ENCODE results near the gene COL1A2.

Gene COL1A2

GRCh38 chr7:94434042-94434441, 39.3 kb downstream of the COL1A2 start:
- no peak for DNase-seq (ENCODE audit: low read depth in 3 of 3)

DNA sequence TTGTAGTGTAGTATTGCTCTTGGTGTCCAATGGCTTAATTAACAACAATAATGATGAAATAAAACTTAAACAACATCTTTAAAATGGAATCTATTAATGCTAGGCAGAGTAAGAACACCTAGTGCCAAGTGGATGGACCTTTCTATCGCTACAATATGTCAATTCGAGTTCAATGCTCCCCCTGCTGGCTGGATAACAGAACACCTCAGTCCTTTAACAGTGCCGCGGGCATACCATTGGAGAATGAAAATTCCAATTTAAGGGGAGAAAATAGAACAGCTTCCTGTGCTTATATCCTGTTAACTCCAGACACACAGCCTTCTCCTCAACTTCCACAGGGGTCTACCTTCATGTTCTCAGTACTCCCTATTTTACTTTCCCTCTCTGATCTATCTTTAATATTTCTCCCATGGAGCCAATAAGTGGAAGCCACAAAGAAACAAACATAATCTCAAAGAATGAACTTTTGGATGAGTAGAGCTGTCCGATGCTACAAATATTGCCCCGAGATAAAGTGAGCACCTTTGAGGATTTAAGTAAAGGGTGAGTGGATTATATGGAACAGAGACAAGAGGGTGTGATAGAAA, 41.4 kb downstream of the COL1A2 start:
- peak; percentile 12 to 29 (median 15) for DNase-seq (ENCODE audit: low read depth in 3 of 3)

GRCh38 chr7:94436700-94437099, 42.0 kb downstream of the COL1A2 start:
- DNase-seq (ENCODE audit: low read depth in 3 of 3) = no peak

DNA sequence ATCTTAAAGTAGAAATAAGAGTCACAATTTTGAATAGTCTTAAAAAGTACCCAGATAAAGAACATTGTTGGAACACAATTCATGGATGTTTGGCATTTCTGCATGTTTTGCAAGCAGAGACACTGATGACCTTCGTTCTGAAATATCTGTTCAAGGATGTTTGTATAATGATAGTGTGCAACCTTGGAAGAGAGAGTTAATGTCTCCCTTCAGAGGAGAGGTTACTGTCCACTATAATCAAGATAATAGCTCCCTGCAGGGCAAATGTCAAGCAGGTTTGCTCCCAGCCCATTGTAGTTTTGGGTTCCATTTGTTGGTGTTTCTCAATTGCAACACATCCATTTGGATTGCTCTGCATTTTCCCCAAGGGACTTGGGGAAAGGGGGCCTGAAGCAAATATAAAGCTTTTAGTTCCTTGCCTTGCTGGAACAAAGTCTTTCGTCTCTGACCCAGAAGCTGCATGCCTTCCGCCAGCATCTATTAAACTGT, 45.2 kb downstream of the COL1A2 start:
- no peak for DNase-seq (ENCODE audit: low read depth in 3 of 3)

DNA sequence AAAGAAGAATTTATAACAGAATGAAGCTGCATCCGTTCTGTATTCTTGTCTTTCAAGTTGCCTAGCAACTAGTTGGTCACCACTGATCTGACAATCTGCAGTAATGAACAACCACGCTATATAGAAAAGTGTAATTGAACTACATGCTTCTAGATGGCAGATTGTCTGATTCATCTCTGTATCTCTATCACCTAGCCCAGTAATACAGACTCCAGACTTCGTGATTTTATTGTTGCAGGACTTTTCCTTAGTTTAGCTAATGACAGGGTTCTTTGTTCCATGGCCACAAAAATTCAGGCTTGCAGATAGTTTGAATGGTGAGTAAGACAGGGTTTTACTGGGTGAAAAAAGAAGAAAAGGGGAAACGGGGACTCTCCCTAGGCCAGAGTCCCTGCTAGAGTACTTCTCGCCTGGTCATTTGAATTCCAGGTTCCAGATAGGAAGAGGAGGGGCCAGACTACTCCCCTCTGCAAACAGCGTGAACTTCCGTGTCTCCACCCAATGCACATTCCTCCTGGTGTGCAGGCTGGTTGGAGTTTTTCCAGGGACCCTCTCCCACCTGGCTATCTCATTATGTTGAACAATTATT, 45.9 kb downstream of the COL1A2 start:
- no peak for DNase-seq (ENCODE audit: low read depth in 3 of 3)

GRCh38 chr7:94441138-94441537, 46.4 kb downstream of the COL1A2 start:
- no peak for DNase-seq (ENCODE audit: low read depth in 3 of 3)

GRCh38 chr7:94442639-94443038, 47.9 kb downstream of the COL1A2 start:
- no peak for DNase-seq (ENCODE audit: low read depth in 3 of 3)

- no peak for DNase-seq (ENCODE audit: low read depth in 3 of 3)
Measured at GRCh38 chr7:94444813-94445212, 50.1 kb downstream of the COL1A2 start.

DNA sequence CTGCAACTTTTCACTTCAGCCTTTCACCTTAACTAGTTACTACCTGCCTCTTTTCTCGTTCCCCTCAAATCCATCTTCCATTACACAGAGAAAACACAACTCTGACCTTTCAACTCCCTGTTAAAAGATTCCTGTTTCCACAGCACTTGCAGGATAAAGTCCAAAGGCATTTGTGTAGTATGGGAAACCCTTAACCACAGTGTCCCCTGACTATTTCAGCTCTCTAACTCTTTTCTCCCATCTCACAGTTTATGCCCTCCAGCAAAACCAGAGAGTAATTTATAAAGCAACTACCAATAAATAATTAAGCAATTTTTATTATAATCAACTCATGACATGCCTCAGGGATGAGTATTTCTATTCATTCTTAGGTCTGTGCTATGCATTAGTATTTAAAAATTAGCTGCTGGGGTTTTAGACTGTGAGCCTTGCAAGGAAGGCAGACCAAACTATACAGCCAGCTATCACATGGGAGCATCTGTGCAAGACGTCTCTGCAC, 51.0 kb downstream of the COL1A2 start:
- DNase-seq (ENCODE audit: low read depth in 3 of 3) = no peak

- no peak for DNase-seq (ENCODE audit: low read depth in 3 of 3)
Measured at GRCh38 chr7:94446308-94446707, 51.6 kb downstream of the COL1A2 start.

GRCh38 chr7:94449151-94449725, 54.5 kb downstream of the COL1A2 start:
- no peak for DNase-seq (ENCODE audit: low read depth in 3 of 3)

DNA sequence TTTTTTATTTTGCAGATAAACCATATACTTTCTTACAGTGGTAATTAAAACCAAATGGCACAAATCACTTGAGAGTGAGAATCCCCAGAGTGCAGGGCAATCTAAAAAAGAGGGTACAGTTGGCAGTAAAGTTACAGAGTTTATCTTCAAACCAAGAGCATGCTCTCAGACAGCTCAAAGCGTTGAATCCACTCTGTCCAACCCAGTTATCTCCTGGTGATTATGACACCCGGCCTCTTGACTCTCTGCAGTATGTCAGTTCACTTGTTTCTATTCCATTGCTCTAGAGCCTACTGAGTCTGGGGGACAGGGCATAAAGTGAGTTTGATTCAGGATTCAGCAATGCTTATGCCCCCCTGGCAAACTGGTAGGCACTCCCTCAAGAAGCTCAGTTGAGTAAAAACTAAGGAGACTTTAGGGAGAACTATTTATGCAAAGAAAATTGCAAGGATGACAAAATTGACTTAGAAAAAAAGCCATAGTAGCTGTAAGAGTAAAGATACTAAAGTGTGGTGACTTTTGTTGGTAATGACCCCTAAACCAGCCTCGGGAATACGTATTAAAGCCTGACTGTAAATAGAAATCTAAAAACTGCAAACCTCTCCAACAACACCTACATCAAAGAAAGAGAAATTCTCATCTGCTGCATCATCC, 55.5 kb downstream of the COL1A2 start:
- DNase-seq (ENCODE audit: low read depth in 3 of 3) = no peak

GRCh38 chr7:94451187-94451586, 56.5 kb downstream of the COL1A2 start:
- DNase-seq (ENCODE audit: low read depth in 3 of 3) = no peak

- no peak for DNase-seq (ENCODE audit: low read depth in 3 of 3)
Measured at GRCh38 chr7:94452239-94452638, 57.5 kb downstream of the COL1A2 start.

DNA sequence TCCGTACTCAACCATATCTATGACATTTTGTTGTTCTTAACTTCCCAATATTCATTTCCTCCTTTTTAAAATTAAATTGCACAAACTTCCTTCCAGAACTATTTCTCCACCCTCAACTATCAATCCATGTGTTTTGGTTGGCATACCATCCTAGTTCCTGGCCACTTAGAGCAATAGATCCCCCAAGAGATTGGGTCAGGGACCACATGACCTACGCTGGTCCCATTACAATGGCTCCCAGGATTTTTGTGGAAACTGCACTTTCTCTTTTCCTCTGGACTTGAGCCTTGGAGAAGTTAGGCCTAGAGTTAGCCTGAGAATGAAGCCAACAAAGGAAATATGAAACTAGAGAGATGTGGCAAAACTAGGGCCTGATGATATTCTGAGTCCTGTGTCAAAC, 59.2 kb downstream of the COL1A2 start:
- DNase-seq (ENCODE audit: low read depth in 3 of 3) = no peak

DNA sequence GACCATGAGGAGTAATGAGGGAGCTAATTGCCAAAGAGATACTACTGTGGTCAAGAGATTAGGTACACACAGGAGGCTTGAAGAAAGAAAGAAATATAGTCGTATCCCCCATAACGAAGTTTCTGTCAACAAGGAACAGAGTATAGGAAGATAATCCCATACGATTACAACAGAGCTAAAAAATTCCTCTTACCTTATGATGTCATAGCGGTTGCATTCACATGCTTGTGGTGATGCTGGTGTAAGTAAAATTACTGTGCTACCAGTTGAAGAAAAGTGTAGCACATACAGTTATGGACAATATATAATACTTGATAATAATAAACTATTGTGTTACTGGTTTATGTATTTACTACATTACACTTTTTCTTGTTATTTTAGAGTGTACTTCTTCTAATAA, 63.3 kb downstream of the COL1A2 start:
- DNase-seq (ENCODE audit: low read depth in 3 of 3) = no peak

- no peak for DNase-seq (ENCODE audit: low read depth in 3 of 3)
Measured at GRCh38 chr7:94466516-94466915, 71.8 kb downstream of the COL1A2 start.

- DNase-seq (ENCODE audit: low read depth in 3 of 3) = no peak
Measured at GRCh38 chr7:94471604-94472003, 76.9 kb downstream of the COL1A2 start.

- no peak for DNase-seq (ENCODE audit: low read depth in 3 of 3)
Measured at GRCh38 chr7:94472608-94473007, 77.9 kb downstream of the COL1A2 start.

DNA sequence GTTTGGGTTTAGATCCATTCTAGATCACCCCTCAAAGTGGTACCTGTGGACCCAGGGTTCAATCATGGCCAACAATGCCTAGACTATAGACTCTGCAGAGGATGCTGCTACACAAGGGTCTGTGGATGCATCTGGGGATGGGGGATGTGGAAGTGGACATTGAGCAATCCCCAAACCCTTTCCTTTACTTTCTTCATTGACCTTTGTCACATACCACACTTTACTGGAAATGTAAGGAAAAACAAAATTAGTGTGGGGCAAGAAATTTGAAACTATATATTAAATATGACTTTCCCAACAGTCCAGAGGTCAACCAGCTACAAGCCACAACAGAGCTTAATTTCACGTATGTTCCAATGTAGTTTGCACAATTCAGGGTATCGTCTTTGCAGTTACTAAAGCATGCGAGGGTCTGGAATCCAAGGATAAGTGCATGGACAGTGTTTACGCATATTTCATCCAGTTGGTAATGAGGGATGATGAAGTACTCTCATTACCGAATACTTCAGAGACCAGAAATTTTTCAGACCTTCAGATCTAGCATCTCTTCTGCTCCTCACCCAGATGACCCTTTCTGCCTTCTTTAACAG, 81.7 kb downstream of the COL1A2 start:
- no peak for DNase-seq (ENCODE audit: low read depth in 3 of 3)

DNA sequence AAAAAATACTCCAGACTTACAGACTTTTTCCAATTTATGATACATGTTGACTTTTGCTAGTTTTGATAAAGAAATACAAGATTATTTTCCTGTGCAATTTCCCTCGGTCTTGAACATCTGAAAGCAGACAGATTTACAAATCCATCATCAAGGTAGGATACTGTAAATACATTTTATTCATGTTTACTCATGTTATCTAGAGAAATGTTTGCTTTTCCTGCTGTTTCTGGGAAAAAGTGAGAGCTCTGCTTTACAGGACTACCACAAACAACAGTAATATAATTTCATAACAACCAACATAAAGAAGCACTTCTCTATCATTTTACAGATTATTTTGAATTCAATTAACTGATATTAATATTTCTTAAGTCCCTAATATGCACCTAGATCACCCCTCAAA, 83.2 kb downstream of the COL1A2 start:
- DNase-seq (ENCODE audit: low read depth in 3 of 3) = no peak

- DNase-seq (ENCODE audit: low read depth in 3 of 3) = no peak
Measured at GRCh38 chr7:94478648-94479214, 84.0 kb downstream of the COL1A2 start.
